HepG2 (cell line): ENCODE measurements around the gene TMEM131L. TPM values are rescaled to one million over a fixed set of nuclear protein-coding genes. Genes with fewer than 3 reads are reported as not detected.
A peak's percentile ranks its signal among the peaks of the same experiment; 100 is the strongest.

Source experiments
- ASH2L ChIP-seq: fragments of 300-600, 200-600 bp; sonication (generic); IDR thresholded peaks from 2 replicates; pipeline ENCODE4 v1.7.0; 2017; ENCODE audit warnings: low read depth, mild to moderate bottlenecking, moderate library complexity, mixed read lengths, low read length; ENCODE audit not compliant: insufficient read length
- ATF1 ChIP-seq: IDR thresholded peaks from 2 replicates; pipeline ENCODE4 v1.6.1; 2016; ENCODE audit warnings: mild to moderate bottlenecking, control low read depth
- ELF1 ChIP-seq: sonication (generic); formaldehyde crosslinking; IDR thresholded peaks from 2 replicates; pipeline ENCODE4 v1.4.0; 2020; ENCODE audit warnings: missing genetic modification reagents
- HBP1 ChIP-seq: IDR thresholded peaks from 2 replicates; pipeline ENCODE4 v1.6.1; 2016; ENCODE audit warnings: low read depth, control low read depth
- IRX3 ChIP-seq: sonication (generic); formaldehyde crosslinking; IDR thresholded peaks from 2 replicates; pipeline ENCODE4 v1.8.1; 2023; ENCODE audit warnings: mild to moderate bottlenecking, low read depth, missing genetic modification reagents, borderline replicate concordance
- KDM2A ChIP-seq: sonication (generic); formaldehyde crosslinking; IDR thresholded peaks from 2 replicates; pipeline ENCODE4 v1.4.0; 2020; ENCODE audit warnings: low read depth, missing genetic modification reagents, borderline replicate concordance
- KLF13 ChIP-seq: sonication (generic); formaldehyde crosslinking; IDR thresholded peaks from 2 replicates; pipeline ENCODE4 v1.4.0; 2020; ENCODE audit warnings: mild to moderate bottlenecking, missing genetic modification reagents
- MAX ChIP-seq: IDR thresholded peaks from 2 replicates; pipeline ENCODE4 v1.6.1; 2012; ENCODE audit warnings: inconsistent platforms
- XBP1 ChIP-seq: sonication (generic); formaldehyde crosslinking; IDR thresholded peaks from 2 replicates; pipeline ENCODE4 v1.5.0; 2020; ENCODE audit warnings: missing genetic modification reagents
- ZBTB2 ChIP-seq: sonication (generic); formaldehyde crosslinking; IDR thresholded peaks from 2 replicates; pipeline ENCODE4 v1.8.0; 2022; ENCODE audit warnings: low read depth, missing genetic modification reagents
- ZFP62 ChIP-seq: sonication (generic); formaldehyde crosslinking; IDR thresholded peaks from 2 replicates; pipeline ENCODE4 v1.4.0; 2020; ENCODE audit warnings: missing genetic modification reagents
- ZFP91 ChIP-seq: sonication (generic); formaldehyde crosslinking; IDR thresholded peaks from 2 replicates; pipeline ENCODE4 v1.9.0; 2022; ENCODE audit warnings: missing genetic modification reagents, mild to moderate bottlenecking, borderline replicate concordance
- ZNF260 ChIP-seq: sonication (generic); formaldehyde crosslinking; IDR thresholded peaks from 2 replicates; pipeline ENCODE4 v1.4.0; 2020; ENCODE audit warnings: missing genetic modification reagents, low read depth, mild to moderate bottlenecking, borderline replicate concordance
- ZNF383 ChIP-seq: sonication (generic); formaldehyde crosslinking; IDR thresholded peaks from 2 replicates; pipeline ENCODE4 v1.4.0; 2020; ENCODE audit warnings: missing genetic modification reagents, mild to moderate bottlenecking, borderline replicate concordance
- ZNF501 ChIP-seq: sonication (generic); formaldehyde crosslinking; IDR thresholded peaks from 2 replicates; pipeline ENCODE4 v1.5.1; 2020; ENCODE audit warnings: mild to moderate bottlenecking, moderate library complexity, missing genetic modification reagents
- ZNF512 ChIP-seq: sonication (generic); formaldehyde crosslinking; IDR thresholded peaks from 2 replicates; pipeline ENCODE4 v1.4.0; 2020; ENCODE audit warnings: mild to moderate bottlenecking, missing genetic modification reagents
- polyA plus RNA-seq, 8 experiments: library from polyadenylated mRNA; depleted of rRNA in 3 of 8; stranded (reverse) in 7 of 8; unstranded in 1 of 8; fragments of >200 nt; fragmentation: Illumina TruSeq in 4 of 8; extraction: Trizol in 4 of 8; gene quantifications; 2 replicates each; pipeline versions ENCODE4 v1.2.1 to v1.2.3, GENCODE V29; 2011 to 2016; ENCODE audit warnings: low read depth in 4 of 8, missing spikeins in 1 of 8, mixed read lengths in 1 of 8; ENCODE audit not compliant: insufficient read depth in 1 of 8
- total RNA-seq, 5 experiments: library from RNA; depleted of rRNA; stranded (reverse); fragments of >200 nt; fragmentation: Illumina TruSeq; extraction: Trizol; gene quantifications; 2 replicates each; pipeline ENCODE4 v1.2.3, GENCODE V29; 2016; ENCODE audit warnings: low read depth in 1 of 5
- TF ChIP-seq, protein P1 (sequence below): sonication (generic); formaldehyde crosslinking; IDR thresholded peaks from 2 replicates; pipeline ENCODE4 v1.4.0; 2020; ENCODE audit warnings: mild to moderate bottlenecking, missing genetic modification reagents
- TF ChIP-seq, protein P2 (sequence below): sonication (generic); formaldehyde crosslinking; IDR thresholded peaks from 2 replicates; pipeline ENCODE4 v1.5.0; 2020; ENCODE audit warnings: missing genetic modification reagents

The TMEM131L gene
- total and polyA plus RNA-seq, 2 of the 13 experiments (the other 11 are each of a cell fraction or from before 2014, with no cell fraction given): 2.2 to 4.5 TPM

DNA sequence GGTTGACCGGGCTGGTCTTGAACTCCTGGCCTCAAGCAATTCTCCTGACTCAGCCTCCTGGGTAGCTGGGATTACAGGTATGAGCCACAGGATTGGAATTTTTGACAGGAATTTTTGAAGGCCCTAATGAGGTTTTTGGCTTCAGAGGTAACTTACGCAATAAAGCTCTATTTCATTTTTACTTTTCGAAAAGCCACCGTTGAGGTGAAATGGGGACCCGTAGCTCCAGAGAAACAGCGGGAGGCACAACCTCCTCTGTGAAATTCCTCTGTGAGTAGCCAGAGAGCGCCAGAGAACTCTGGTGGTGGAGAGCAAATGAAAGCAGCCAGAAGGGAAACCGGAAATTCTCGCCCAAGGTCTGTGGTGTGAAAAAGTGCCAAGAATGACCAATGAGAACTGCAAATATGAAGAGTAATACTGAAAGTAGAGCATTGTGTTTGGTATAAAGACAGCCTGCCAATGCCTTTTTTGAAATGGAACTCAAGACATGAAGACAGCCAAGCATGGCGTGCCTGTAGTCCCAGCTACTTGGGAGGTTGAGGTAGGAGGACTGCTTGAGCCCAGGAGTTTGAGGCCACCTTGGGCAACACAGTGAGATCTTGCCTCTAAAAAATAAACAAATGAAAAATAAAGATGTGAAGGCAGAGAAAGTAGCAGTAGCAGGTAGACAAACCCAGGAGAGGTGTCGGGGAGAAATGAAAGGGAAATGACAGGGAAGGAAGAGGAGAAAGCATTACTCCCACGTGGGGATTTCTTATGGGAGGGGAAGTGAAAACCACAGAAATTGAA, 33.0 kb upstream of the TMEM131L start (continued):
- TF ChIP-seq ASH2L (no peak), KLF13 (CRISPR knock-in tag) (no peak), ZNF260 (CRISPR knock-in tag) (no peak), XBP1 (CRISPR knock-in tag) (no peak), ATF1 (CRISPR knock-in tag) (no peak), ZFP62 (CRISPR knock-in tag) (no peak), ZNF512 (CRISPR knock-in tag) (no peak), ELF1 (CRISPR knock-in tag) (peak; percentile 79), HBP1 (CRISPR knock-in tag) (no peak), ZFP91 (no peak), ZNF383 (CRISPR knock-in tag) (no peak), IRX3 (CRISPR knock-in tag) (no peak), ZNF501 (CRISPR knock-in tag) (no peak), ZBTB2 (CRISPR knock-in tag) (no peak), MAX (no peak), KDM2A (CRISPR knock-in tag) (peak; percentile 54; the same call in 1 of the 2 replicates)
- TF ChIP-seq, protein P1, sequence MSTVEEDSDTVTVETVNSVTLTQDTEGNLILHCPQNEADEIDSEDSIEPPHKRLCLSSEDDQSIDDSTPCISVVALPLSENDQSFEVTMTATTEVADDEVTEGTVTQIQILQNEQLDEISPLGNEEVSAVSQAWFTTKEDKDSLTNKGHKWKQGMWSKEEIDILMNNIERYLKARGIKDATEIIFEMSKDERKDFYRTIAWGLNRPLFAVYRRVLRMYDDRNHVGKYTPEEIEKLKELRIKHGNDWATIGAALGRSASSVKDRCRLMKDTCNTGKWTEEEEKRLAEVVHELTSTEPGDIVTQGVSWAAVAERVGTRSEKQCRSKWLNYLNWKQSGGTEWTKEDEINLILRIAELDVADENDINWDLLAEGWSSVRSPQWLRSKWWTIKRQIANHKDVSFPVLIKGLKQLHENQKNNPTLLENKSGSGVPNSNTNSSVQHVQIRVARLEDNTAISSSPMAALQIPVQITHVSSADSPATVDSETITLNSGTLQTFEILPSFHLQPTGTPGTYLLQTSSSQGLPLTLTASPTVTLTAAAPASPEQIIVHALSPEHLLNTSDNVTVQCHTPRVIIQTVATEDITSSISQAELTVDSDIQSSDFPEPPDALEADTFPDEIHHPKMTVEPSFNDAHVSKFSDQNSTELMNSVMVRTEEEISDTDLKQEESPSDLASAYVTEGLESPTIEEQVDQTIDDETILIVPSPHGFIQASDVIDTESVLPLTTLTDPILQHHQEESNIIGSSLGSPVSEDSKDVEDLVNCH: no peak
- TF ChIP-seq, protein P2, sequence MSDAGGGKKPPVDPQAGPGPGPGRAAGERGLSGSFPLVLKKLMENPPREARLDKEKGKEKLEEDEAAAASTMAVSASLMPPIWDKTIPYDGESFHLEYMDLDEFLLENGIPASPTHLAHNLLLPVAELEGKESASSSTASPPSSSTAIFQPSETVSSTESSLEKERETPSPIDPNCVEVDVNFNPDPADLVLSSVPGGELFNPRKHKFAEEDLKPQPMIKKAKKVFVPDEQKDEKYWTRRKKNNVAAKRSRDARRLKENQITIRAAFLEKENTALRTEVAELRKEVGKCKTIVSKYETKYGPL: no peak
